ENCODE measurements around the gene VPS11.

GRCh38 chr11:119126675-119127268 is 59.2 kb downstream of the VPS11 start:
- TF ChIP-seq CTCF (IDR thresholded peaks at IDR 0.05) (no peak), POLR2A (IDR thresholded peaks at IDR 0.05) (no peak), EP300 (IDR thresholded peaks at IDR 0.05) (no peak)
